Common myeloid progenitor, CD34-positive (primary cell): ENCODE results near the gene SHQ1.
A peak's percentile ranks its signal among the peaks of the same experiment; 100 is the strongest.

Source experiments
- CTCF ChIA-PET: fragments of 350-600 bp; sonication (Branson Sonifier 250); formaldehyde crosslinking; loops from one replicate; lab custom pipeline; 2021; ENCODE audit warnings: antibody characterized with exemption; lab: Charles Lee
- POLR2A ChIA-PET: fragments of 350-600 bp; sonication (Branson Sonifier 250); formaldehyde crosslinking; loops from one replicate; lab custom pipeline; 2021; ENCODE audit warnings: antibody characterized with exemption; lab: Charles Lee
- DNase-seq, 3 donors: peaks; one replicate each; pipeline versions ENCODE4 v3.0.0 to v3.0.0-alpha.2; 2013
- H3K27ac ChIP-seq, 2 experiments: 1 replicate in 1 of 2; 2 replicates in 1 of 2; pipeline ENCODE4 v1.7.0; 2013; ENCODE audit warnings: inconsistent platforms in 2 of 2, low read length in 2 of 2, mild to moderate bottlenecking in 2 of 2, low read depth in 1 of 2, moderate library complexity in 1 of 2; ENCODE audit not compliant: severe bottlenecking in 2 of 2, insufficient read depth in 1 of 2, poor library complexity in 1 of 2
- H3K27me3 ChIP-seq, 5 experiments: replicated peaks in 2 of 5; 1 replicate in 3 of 5; 2 replicates in 2 of 5; pipeline versions ENCODE4 v1.6.1 to v1.7.0; 2013; ENCODE audit warnings: low read length in 4 of 5, mild to moderate bottlenecking in 2 of 5, moderate library complexity in 2 of 5, inconsistent platforms in 1 of 5; ENCODE audit not compliant: insufficient read depth in 5 of 5, control insufficient read depth in 4 of 5
- H3K36me3 ChIP-seq, 4 experiments: 1 replicate in 2 of 4; 2 replicates in 2 of 4; pipeline versions ENCODE4 v1.6.1 to v1.7.0; 2013; ENCODE audit warnings: low read length in 3 of 4, control low read depth in 1 of 4, mild to moderate bottlenecking in 1 of 4; ENCODE audit not compliant: control insufficient read depth in 4 of 4, insufficient read depth in 4 of 4
- H3K4me1 ChIP-seq, 4 experiments: 1 replicate in 3 of 4; 2 replicates in 1 of 4; pipeline versions ENCODE4 v1.6.1 to v1.7.1; 2013; ENCODE audit warnings: low read length in 3 of 4, mild to moderate bottlenecking in 3 of 4, control low read depth in 1 of 4, inconsistent platforms in 1 of 4, moderate library complexity in 1 of 4; ENCODE audit not compliant: control insufficient read depth in 4 of 4, insufficient read depth in 4 of 4; ENCODE audit errors: control extremely low read depth in 1 of 4
- H3K4me3 ChIP-seq, 7 experiments: 1 replicate in 4 of 7; 2 replicates in 3 of 7; pipeline versions ENCODE4 v1.5.1 to v1.7.0; 2013; ENCODE audit warnings: mild to moderate bottlenecking in 7 of 7, low read length in 6 of 7, moderate library complexity in 6 of 7, inconsistent platforms in 2 of 7, low read depth in 2 of 7, control low read depth in 1 of 7; ENCODE audit not compliant: insufficient read depth in 4 of 7, control insufficient read depth in 1 of 7; ENCODE audit errors: extremely low read depth in 1 of 7
- H3K9me3 ChIP-seq, 5 experiments: 1 replicate in 4 of 5; 2 replicates in 1 of 5; pipeline versions ENCODE4 v1.6.1 to v1.7.1; 2013; ENCODE audit warnings: low read length in 4 of 5, mild to moderate bottlenecking in 2 of 5, inconsistent platforms in 1 of 5, low read depth in 1 of 5, moderate library complexity in 1 of 5; ENCODE audit not compliant: control insufficient read depth in 4 of 5, insufficient read depth in 2 of 5; ENCODE audit errors: control extremely low read depth in 1 of 5
- WGBS: methylation state at CpG from one replicate; pipeline ENCODE4 v1.1.5; 2013; ENCODE audit not compliant: insufficient coverage; 5-methylcytosine and 5-hydroxymethylcytosine counted together

Gene SHQ1

DNA sequence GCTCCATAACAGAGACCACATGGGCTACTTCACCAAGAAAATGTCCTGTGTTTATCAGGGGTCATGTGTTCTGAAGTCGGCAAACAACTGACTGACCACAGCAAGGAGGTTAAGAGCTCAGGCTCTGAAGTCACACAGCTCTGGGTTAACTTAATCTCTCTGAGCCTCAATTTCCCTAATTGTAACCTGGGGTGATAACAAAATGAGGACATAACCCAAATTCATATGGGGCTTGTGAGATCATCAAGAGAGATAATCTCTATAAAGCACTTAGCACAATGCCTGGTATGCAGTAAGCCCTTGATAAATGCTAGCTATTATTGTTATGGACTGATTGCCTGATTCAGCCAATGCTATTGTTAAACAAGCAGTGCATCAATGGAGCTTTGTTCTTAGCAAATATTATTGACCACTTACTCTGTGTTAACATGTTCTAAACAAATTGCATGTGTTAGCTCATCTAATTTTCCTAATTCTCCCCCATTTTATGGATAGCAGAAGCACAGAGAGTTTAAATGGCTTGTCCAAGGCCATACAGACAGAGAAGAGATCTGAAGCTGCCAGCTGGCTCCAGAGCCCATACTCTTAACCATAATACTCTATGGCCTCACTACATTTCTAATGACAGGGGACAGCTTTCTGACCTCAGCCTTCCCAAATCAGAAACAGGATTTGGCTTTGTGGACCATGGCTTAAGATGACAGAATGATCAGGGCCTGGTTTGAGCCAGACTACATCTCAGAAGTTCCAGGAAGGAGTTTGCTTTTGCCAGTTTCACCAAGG is 78.3 kb downstream of the SHQ1 start:
- peaks cover 4 to 40% (median 12%) of the 10 kb centered on the region in 4 experiments for H3K36me3 ChIP-seq
- H3K27me3 ChIP-seq = no peaks in the 10 kb centered on the region
- POLR2A ChIA-PET = no interaction called here
- peaks cover 0 to 36% (median 9%) of the 10 kb centered on the region in 4 experiments for H3K4me1 ChIP-seq
- CTCF ChIA-PET = interaction anchor here (0.6 kb wide), 1 partner anchor 25 kb away, joined by 3 read pairs; no protein-coding TSS in a partner anchor
- 100% methylated on average over 1 of the region's 1 CpG for WGBS
- no peak for DNase-seq
- H3K9me3 ChIP-seq = no peaks in the 10 kb centered on the region
- no peak overlapping the region for H3K27ac ChIP-seq
- H3K4me3 ChIP-seq = no peak overlapping the region

DNA sequence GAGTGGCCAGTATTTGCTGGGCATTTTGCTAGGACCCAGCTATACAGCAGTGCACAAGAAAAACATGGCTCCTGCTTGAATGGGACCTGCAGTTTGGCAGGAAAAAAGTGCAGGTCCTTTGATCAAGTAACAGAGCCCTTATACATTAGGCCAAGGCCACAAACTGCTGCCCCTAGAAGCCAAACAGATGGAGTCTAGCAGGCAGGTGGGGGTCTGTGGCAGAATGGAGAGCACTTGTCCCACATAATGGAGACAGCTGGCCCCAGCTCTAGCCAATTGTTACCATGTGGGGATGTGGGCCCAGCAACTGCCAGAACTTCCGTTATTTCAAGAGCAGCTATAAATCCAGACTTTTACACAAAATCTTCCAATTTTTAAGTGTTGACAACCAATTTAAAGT is 79.3 kb downstream of the SHQ1 start:
- WGBS = no CpG with 5 or more reads among the region's 1 CpG
- no peak overlapping the region for H3K27ac ChIP-seq
- CTCF ChIA-PET = no interaction called here
- H3K36me3 ChIP-seq = peaks cover 5 to 47% (median 11%) of the 10 kb centered on the region in 4 experiments
- peak in 2 of 3 donors; percentile 67 to 84 for DNase-seq
- H3K4me3 ChIP-seq = no peak overlapping the region
- POLR2A ChIA-PET = no interaction called here
- H3K27me3 ChIP-seq = no peaks in the 10 kb centered on the region
- no peaks in the 10 kb centered on the region for H3K9me3 ChIP-seq
- H3K4me1 ChIP-seq = peaks cover 0 to 39% (median 9%) of the 10 kb centered on the region in 4 experiments

DNA sequence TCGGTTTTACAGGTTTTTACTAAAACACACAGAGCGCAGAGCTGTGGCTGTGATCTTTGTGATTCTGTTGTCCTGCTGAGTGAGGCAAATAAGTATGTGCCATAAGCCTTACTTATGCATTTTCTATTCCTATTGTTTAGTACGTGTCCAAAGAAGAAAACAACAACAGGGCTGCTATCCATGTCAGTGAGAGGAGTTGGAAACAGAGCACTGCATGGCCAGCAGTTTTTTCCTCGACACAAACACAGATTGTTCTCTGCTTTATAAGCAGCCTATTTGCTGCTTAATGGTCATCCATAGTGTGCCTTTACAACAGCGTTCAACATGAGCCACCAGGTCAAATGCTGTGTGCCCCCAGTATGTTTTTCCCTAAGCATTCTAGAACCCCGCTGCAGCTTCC is 79.8 kb downstream of the SHQ1 start:
- no peak for DNase-seq
- Histone ChIP-seq H3K36me3 (peaks cover 5 to 49% (median 9%) of the 10 kb centered on the region in 4 experiments), H3K9me3 (no peaks in the 10 kb centered on the region), H3K27ac (no peak overlapping the region), H3K4me1 (peaks cover 0 to 43% (median 9%) of the 10 kb centered on the region in 4 experiments), H3K4me3 (no peak overlapping the region), H3K27me3 (no peaks in the 10 kb centered on the region)
- WGBS = 90% methylated on average over 6 of the region's 6 CpGs
- ChIA-PET CTCF (no interaction called here), POLR2A (no interaction called here)

DNA sequence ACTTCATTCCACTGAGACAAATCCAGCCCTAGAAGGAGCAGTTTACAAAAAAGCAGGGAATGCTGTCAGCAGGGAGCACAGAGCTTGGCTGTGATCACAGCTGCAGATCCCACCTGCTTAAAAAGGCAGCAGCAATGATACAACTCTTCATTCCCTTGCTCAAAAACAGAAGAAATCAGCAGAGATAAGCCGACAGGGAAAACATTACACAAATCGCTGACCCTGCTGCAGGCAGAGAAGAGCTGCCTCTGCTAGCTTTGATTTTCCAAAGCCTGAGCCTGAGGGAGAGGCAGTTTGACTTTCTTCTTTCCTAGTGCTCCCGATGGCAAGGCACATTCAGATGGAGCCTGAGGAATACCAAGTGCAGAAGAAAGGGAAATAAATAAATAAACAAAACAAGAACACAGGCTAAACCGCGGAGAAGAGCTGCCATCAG is 80.2 kb downstream of the SHQ1 start:
- no peak overlapping the region for H3K4me3 ChIP-seq
- H3K27me3 ChIP-seq = no peaks in the 10 kb centered on the region
- peaks cover 0 to 43% (median 9%) of the 10 kb centered on the region in 4 experiments for H3K4me1 ChIP-seq
- ChIA-PET CTCF (interaction anchor here (0.7 to 3.4 kb wide), 2 partner anchors 44 to 102 kb away, joined by 3 to 11 read pairs; no protein-coding TSS in a partner anchor), POLR2A (no interaction called here)
- 75% methylated on average over 5 of the region's 5 CpGs for WGBS
- H3K27ac ChIP-seq = no peak overlapping the region
- H3K36me3 ChIP-seq = peaks cover 5 to 48% (median 7%) of the 10 kb centered on the region in 4 experiments
- no peaks in the 10 kb centered on the region for H3K9me3 ChIP-seq
- no peak for DNase-seq

DNA sequence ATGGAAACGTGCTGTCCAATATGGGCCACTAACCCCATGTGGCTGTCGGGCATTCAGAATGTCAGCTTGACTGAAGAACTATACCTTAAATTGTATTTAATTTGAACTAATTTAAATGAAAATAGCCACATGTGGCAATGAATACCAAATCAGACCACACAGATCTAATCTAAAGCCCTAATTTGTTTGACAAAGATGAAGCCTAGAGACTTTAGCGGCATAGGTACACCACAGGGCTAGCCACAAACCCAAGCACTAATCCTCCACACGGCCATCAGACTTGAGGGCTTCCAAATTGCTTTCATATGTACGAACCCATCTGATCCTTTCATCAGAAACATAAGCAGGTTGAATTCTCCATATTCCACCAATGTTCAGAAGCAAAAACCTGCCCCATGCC is 81.4 kb downstream of the SHQ1 start:
- ChIA-PET CTCF (interaction anchor here (1.3 to 3.4 kb wide), 2 partner anchors 25 to 101 kb away, joined by 4 to 11 read pairs; no protein-coding TSS in a partner anchor), POLR2A (no interaction called here)
- Histone ChIP-seq H3K27ac (no peak overlapping the region), H3K27me3 (no peaks in the 10 kb centered on the region), H3K9me3 (no peaks in the 10 kb centered on the region), H3K36me3 (peaks cover 0 to 38% (median 2%) of the 10 kb centered on the region in 4 experiments), H3K4me1 (peaks cover 0 to 43% (median 9%) of the 10 kb centered on the region in 4 experiments), H3K4me3 (no peak overlapping the region)
- WGBS = 55% methylated on average over 3 of the region's 5 CpGs
- DNase-seq = no peak

DNA sequence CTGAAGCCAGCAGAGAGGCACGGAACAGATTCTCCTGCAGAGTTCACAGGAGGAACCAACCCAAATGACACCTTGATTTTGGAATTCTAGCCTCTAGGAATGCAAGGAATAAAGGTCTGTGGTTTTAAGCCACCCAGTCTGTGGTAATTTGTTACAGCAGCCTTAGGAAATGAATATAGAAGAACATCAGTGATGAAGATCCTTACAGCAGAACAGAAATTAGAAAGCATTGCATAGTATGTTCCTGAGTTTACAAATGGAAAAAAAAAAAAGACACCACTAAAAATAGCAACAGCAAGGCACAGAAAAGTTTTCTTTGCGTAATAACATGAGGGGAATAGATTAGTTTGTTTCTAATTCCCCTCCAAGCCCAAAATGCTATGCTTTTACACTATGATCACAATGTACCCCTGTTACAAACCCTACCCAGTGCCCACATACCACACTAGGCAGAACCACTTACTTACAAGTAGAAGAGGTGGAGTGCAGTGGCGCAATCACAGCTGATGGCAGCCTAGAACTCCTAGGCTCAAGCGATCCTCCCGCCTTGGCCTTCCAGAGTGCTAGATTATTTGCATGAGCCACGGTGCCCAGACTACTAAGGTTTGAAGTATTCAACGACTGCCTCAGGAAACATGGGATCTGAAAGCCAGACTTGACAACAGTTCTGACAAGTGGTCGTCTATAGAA is 84.3 kb downstream of the SHQ1 start:
- Histone ChIP-seq H3K4me3 (no peak overlapping the region), H3K27me3 (no peaks in the 10 kb centered on the region), H3K27ac (no peak overlapping the region), H3K9me3 (no peaks in the 10 kb centered on the region), H3K36me3 (peaks cover 0 to 36% (median 2%) of the 10 kb centered on the region in 4 experiments), H3K4me1 (peaks cover 0 to 47% (median 5%) of the 10 kb centered on the region in 4 experiments)
- no peak for DNase-seq
- 86% methylated on average over 7 of the region's 8 CpGs for WGBS
- ChIA-PET POLR2A (no interaction called here), CTCF (no interaction called here)
